OCI-LY7 (cell line): ENCODE results near the gene PPIP5K2.

Source experiments
- EZH2phosphoT487 ChIP-seq: fragments of 200-600 bp; sonication (generic); IDR thresholded peaks from 2 replicates; pipeline ENCODE4 v1.6.1; 2018; ENCODE audit warnings: low read depth, borderline replicate concordance, mild to moderate bottlenecking, mixed run types, antibody characterized with exemption, low read length, moderate library complexity, mixed read lengths
- TF ChIP-seq, protein P1 (sequence below): fragments of 200-600 bp; sonication (generic); conservative IDR thresholded peaks from 2 replicates; pipeline ENCODE4 v1.5.1; 2014; ENCODE audit warnings: mild to moderate bottlenecking, antibody characterized with exemption, low read length, moderate library complexity, mixed read lengths

GRCh38 chr5:103216697-103217096 lies 96.6 kb downstream of the PPIP5K2 start:
- TF ChIP-seq, protein P1, sequence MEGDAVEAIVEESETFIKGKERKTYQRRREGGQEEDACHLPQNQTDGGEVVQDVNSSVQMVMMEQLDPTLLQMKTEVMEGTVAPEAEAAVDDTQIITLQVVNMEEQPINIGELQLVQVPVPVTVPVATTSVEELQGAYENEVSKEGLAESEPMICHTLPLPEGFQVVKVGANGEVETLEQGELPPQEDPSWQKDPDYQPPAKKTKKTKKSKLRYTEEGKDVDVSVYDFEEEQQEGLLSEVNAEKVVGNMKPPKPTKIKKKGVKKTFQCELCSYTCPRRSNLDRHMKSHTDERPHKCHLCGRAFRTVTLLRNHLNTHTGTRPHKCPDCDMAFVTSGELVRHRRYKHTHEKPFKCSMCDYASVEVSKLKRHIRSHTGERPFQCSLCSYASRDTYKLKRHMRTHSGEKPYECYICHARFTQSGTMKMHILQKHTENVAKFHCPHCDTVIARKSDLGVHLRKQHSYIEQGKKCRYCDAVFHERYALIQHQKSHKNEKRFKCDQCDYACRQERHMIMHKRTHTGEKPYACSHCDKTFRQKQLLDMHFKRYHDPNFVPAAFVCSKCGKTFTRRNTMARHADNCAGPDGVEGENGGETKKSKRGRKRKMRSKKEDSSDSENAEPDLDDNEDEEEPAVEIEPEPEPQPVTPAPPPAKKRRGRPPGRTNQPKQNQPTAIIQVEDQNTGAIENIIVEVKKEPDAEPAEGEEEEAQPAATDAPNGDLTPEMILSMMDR: no peak
- no peak for TF ChIP-seq EZH2phosphoT487
